Stimulated activated naive CD4-positive, alpha-beta T cell (primary cell): ENCODE data around the gene ZIC3.
"Not testable (repeated sequence)": the region's sequence is repeated elsewhere in the genome, so short reads cannot be mapped to it uniquely, and the experiment has no call there.

Experiments
- DNase-seq, 6 experiments: peaks; one replicate each; lab custom pipeline; 2025; lab: John Stamatoyannopoulos, UW

The ZIC3 gene

GRCh38 chrX:137565921-137566745 lies at the start of gene ZIC3:
ZIC3 (plus strand) TSS chrX:137566127; CDS start chrX:137566692, 565 bp downstream.
- DNase-seq: no peak

- DNase-seq: no peak
Measured at GRCh38 chrX:137519459-137519858, 46.5 kb upstream of the ZIC3 start.

GRCh38 chrX:137545711-137546651 lies 19.9 kb upstream of the ZIC3 start:
- DNase-seq: no peak

GRCh38 chrX:137547291-137547690 lies 18.6 kb upstream of the ZIC3 start:
- no peak for DNase-seq

GRCh38 chrX:137548261-137548660 lies 17.7 kb upstream of the ZIC3 start:
- DNase-seq: no peak

GRCh38 chrX:137549073-137549472 lies 16.9 kb upstream of the ZIC3 start:
- DNase-seq: no peak

GRCh38 chrX:137549851-137550664 lies 15.9 kb upstream of the ZIC3 start:
- no peak for DNase-seq

- DNase-seq: no peak
Measured at GRCh38 chrX:137550665-137551261, 15.2 kb upstream of the ZIC3 start.

- not testable (repeated sequence) for DNase-seq
Measured at GRCh38 chrX:137552098-137552497, 13.8 kb upstream of the ZIC3 start.

GRCh38 chrX:137562096-137562495 lies 3.8 kb upstream of the ZIC3 start:
- DNase-seq: no peak

GRCh38 chrX:137563681-137564651 lies 2.0 kb upstream of the ZIC3 start:
- DNase-seq: peak in 1 of 6 experiments; percentile 16

- DNase-seq: no peak
Measured at GRCh38 chrX:137565318-137565904, 516 bp upstream of the ZIC3 start.

- DNase-seq: peak in 2 of 6 experiments; percentile 10 to 17
Measured at GRCh38 chrX:137566746-137567679, 1.1 kb downstream of the ZIC3 start.

- peak in 1 of 6 experiments; percentile 27 for DNase-seq
Measured at GRCh38 chrX:137567682-137568232, 1.8 kb downstream of the ZIC3 start.

- no peak for DNase-seq
Measured at GRCh38 chrX:137568741-137569469, 3.0 kb downstream of the ZIC3 start.

GRCh38 chrX:137569470-137569891 lies 3.6 kb downstream of the ZIC3 start:
- no peak for DNase-seq

- DNase-seq: no peak
Measured at GRCh38 chrX:137573324-137574101, 7.6 kb downstream of the ZIC3 start.
